Activated CD4-positive, alpha-beta T cell treated with anti-CD3 and anti-CD28 coated beads for 24 hours (primary cell): ENCODE results near the gene STX17.

Source experiments
- DNase-seq, 2 donors: peaks; one replicate each; pipeline ENCODE4 v3.0.0-alpha.2; 2020; ENCODE audit warnings: low read depth in 2 of 2

The STX17 gene

DNA sequence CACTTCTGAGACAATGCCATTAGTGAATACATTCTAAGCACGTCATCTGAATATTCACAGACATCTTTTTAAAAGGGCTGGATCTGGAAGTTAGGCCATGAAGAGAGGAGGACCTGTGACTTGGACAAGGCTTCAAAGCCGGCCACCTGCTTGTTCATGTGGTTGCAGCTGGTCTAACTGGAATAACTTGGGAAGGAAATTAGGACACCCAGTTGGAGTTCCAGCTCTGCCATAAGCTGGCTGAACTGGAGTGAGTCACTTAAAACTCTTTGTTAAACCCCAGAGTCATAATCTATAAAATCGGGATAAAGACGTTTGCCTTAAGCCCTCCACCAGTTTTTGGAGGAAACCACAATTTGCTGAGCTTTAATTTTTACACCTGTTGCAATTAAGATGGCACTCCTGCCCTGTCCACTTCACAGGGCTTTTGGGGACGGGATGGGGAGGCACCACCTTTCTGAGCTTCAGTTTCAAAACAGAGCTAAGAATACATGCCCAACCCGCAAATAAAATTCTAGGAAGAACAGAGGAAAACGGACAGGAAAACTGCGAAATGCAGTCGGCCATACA, 536 bp upstream of the STX17 start:
- no peak for DNase-seq

DNA sequence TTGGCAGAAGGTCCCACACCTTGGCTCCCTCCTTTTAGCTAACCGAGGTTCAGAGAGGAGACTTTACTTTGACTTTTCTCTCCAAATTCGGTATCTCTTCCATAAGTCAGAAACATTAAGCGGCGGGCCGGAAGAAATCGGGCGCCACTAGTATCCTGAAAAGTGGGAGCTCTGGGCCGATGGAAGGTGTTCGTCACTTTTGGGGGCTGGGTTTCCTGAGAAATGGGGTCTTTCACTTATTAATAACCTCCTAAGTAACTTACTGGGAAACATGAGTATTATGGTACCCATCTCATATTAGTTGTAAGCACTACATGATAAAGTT, 716 bp downstream of the STX17 start:
- no peak for DNase-seq

DNA sequence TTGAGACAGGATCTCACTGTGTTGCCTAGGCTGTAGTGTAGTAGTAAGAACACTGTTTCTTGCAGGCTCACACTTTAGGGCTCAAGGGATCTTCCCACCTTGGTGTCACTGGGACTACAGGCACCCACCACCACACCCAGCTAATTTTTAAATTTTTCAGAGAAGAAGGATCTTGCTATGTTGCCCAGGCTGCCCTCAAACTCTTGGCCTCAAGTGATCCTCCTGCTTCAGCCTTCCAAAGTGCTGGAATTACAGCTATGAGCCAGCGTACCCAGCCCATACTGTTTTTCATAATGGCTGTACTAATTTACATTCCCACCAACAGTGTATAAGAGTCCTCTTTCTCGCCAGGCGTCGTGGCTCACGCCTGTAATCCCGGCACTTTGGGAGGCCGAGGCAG, 5.1 kb downstream of the STX17 start:
- no peak for DNase-seq

DNA sequence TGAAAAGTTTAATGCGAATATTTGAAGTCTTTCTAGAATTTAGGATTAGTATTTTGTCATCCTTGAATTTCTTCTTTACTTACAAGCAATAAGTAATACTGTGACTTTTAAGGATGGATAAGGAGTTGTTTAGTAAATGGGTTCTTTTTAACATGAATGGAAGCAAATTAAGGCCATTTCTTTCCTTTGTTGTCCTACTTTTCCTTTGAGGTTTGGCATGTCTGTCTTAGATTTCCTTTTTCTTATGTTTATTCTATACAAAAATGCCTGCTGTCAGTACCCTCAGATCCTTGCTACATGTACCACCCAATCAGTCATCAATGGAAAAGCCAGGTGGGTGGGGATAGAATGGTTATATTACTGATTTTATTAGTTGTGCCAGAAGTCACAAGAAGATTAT, 10.2 kb downstream of the STX17 start:
- DNase-seq = no peak

DNA sequence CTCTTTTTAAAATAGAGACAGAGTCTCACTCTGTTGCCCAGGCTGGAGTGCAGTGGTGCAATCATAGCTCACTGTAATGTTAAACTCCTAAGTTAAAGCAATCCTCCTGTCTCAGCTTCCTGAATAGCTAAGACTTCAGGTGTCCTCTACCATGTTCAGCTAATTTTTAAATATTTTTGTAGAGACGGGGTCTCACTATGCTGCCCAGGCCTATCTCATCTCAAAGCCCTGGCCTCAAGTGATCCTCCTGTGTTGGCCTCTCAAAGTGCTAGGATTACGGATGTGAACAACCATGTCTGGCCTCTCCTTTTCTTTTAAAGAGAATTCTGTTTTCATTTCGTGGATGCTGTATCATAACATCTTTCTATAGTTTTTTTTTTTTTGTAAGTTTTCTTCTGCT, 11.7 kb downstream of the STX17 start:
- no peak for DNase-seq

DNA sequence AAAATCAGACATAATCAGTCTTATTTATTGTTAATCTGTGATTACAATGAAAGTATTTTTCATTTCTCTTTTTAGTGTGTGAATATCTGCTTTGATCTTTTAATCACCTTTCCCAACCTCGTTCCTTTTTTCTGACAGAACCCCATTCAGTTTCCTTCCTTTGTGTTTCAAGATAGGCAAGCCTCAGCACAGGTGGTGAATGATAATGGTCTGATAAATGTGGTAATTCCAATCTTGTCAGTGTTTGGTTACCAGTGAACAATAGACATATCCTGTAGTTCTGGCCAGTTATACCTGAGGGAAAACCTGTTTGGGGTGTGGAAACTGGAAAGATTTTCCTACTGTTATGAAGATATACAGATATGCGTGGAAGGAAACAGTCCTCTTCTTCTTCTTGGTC, 13.5 kb downstream of the STX17 start:
- DNase-seq = no peak

DNA sequence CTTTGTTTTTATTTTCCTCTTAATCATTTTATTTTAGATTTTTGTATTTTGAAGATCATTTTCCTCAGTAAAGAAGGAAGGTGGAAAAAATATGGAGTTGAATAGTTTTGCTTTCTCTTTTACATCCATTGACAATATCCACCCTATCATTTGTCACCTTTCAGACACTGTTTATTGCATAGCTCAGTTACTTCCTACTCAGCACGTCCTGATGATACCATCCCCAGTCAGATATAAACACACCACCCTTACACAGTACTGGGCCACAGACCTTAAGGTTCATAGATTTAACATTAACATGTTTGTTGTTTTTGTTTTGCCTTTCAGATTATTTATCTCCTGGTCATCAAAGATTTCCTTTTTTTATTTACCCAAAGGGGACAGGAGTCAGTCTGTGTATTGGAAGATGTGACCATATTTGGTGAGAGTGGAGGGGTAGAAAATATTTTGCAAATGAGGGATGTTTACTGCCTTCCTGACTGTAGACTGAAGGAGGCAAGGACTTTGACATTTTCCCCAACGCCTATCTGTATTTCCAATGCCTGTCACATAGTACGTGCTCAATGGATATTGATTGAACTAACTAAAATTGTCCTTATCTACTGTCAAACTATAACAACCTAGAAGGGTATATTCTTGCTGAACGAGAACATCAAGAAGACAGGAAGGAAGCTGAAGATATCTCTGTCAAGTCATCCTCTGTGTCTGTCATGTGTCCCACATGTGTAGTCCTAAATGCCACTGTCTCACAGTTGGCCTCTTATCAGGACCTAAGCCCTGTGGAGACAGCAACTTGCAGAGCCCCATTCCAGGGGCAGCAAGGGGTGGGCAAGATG, 15.6 kb downstream of the STX17 start:
- DNase-seq = no peak

DNA sequence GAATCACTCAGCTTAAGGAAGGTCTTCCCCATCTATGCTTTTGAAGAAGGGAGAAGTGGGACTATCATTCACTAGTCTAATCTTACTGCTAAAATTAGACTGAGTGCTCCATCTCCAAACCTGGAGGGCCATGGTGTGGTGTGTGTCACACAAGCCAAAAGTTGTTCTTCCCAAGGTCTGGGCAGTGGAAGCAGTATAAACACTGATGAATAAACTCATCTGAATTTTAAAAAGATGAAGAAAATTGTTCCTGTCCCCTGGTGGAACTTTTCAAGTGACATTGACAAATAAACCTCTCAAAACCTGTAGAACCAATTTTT, 16.2 kb downstream of the STX17 start:
- no peak for DNase-seq

DNA sequence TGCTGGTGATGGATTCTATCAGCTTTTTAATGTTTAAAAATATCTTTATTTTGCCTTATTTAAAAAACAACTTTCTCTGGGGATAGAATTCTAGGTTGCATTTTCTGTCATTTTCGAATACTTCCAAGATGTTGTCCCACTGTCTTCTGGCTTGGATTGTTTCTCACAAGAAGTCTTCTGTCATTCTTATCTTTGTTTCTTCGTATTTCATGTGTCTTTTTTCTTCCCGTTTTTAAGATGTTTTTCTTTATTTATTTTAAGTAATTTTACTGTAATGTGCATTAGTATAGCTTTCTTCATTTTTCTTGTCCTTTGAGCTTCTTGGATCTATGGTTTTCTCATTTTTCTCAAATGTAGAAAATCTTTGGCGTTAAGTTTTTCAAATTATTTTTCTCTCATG, 19.1 kb downstream of the STX17 start:
- DNase-seq = no peak

DNA sequence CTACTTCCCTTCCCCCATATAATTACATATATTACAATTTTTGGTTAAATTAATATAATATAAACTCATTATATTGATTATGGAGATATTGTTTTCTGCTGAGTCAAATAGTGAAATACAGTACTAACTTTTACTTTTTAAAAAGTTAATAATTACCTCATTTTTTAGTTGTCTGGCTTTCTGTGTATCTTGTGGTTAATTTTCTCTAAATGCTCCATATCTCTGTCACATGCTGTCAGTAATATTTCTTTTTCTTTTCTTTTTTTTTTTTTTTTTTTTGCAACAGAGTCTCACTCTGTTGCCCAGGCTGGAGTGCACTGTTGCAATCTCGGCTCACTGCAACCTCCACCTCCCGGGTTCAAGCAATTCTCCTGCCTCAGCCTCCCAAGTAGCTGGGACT, 23.2 kb downstream of the STX17 start:
- no peak for DNase-seq

DNA sequence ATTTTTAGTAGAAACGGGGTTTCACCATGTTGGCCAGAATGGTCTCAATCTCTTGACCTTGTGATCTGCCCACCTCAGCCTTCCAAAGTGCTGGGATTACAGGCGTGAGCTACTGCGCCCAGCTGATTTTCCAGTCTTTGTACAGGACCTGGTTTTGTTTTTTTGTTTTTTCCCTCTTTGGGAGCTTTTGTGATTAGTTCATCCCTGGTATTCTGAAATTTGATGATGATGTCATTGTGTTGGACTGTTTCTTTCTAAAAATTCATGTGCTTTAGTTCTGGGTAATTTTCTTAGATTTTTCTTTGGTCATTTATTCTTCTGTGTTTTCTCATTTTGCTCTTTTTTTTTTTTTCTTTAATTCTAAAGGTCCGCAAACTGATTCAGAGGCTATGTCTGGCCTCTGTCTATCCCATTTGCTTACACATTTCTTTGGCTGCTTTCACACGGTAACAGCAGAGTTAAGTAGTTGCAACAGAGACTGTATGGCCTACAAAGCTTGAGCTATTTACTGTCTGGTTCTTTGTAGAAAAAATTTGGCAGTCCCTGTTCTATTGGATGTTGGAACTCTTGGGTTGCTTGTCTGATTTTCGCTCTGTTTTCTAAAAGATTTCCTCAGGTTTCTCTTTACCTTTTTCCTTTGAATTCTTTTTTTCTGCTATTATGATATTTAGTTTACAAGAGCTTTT, 24.8 kb downstream of the STX17 start:
- no peak for DNase-seq

DNA sequence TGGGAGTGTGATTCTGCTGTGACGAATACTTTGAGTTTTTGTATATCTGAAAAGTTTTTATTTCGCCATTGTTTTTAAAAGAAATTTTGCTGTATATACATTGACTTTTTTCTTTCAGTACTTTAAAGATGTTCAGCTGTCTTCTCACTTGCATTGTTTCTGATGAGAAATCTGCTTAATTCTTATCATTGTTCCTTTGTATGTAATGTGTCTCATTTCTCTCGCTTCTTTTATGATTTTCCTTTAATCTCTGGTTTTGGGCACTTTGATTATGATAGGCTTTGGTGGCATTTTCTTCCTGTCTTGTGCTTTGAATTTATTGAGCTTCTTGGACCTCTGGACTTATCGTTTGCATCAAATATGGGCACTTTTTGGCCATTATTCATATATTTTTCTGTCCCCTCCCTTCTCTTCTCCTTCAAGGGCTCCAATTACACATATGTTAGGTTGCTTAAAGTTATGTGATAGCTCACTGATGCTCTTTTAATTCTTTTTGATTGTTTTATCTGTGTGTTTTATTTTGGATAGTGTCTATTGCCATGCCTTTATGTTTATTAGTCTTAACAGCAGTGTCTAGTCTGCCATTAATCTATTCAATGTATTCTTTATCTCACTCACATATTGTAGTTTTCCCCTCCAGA, 30.6 kb downstream of the STX17 start:
- DNase-seq = no peak

DNA sequence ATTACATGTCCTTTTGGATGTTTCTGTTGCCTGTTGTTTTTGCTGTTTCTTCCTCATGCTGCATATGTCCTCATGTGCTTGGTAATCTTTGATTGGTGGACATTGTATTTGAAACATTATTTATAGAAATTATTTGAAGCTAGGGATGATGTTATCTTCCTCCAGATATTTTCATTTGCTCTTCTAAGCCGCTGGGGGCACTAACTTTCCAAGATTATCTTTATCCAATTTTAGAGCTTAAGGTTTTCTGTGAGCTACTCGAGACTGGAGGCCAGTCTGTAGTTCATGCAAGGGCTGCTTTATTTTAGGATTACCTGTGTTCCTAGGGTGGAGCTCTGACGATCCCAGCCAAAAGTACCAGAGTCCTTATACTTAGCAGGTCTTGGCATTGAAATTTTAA, 40.9 kb downstream of the STX17 start:
- DNase-seq = no peak

DNA sequence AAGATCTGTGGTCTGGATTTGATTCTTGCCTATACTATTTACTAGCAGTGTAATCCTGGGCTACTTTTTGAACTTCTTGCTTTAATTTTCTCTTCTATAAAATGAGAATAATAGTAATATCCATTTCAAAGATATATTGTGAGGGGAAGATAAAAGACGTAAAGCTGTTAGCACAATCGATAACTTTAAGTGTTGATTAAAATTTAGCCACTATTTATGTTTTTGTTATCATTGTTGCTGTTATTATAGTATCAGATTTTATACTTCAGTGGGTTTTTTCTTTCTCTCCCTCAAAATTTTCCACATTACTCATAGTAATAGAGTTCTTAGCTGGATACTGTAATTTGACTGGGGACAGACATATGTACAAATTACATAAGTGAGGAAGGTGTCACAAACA, 42.0 kb downstream of the STX17 start:
- no peak for DNase-seq

DNA sequence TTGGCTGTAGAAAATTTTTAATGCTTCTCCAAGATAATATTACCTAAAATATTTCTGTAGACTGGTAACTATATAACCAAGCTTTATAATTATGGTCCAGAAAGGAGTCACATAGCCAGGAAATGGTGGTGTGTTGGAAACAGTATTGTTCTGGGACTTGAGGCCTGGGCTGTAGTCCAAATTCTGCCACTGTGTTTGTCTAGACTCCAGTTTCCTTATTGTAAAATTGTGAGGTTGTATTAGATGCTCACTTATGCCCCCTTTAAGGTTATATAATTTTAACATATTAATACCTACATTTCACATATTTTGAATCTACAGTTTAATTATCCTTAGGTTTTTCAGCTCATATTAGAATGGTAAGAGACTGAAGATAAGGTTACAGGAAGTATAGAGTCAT, 42.4 kb downstream of the STX17 start:
- DNase-seq = no peak

DNA sequence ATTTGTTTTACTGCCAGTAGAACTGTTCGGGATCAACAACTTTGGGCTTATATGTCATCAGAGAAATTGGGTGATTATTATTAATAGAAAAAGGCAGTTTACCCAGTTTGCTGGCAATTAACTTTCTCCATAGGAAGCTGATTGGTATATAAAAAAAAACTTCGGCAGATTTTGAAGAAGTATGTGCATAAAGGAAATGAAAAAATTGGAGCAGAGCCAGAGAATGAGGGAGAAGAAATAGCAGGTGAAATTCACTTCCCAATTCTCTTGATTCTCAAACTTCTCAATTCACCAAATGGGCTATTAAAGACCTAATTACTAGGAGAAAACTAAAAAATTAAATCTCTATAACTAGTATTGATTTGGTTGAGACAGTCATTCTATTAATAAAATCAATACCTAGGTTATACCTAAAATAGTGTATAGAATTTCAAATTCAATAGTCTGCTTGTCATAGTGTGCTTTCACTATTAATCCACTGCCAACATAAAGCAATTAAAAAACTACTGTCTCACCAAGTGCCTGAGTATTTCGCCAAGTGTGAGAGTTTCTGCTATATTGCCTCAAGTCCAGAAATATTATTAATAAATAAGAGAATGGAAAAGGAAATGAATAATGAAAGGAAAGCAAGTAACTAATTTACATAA, 47.5 kb downstream of the STX17 start:
- no peak for DNase-seq

DNA sequence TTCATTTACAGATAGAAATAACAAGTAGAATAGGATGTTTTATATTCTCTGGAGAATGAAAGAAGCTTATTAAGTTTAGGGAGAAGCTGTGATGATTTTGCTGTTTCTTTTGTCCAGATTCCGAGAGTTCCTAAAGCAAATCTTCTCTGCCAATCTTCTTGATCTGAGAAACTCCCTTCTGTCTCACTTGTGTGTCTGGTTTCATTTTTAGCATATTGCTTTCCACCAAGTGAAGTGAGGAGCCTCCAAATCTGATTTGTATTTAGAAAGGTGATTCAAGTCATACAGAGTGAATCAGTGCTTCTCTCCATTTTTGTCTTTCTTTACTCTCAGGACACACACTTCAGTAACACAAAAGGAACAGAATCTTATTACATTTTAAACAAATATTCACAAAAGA, 48.4 kb downstream of the STX17 start:
- DNase-seq = no peak

DNA sequence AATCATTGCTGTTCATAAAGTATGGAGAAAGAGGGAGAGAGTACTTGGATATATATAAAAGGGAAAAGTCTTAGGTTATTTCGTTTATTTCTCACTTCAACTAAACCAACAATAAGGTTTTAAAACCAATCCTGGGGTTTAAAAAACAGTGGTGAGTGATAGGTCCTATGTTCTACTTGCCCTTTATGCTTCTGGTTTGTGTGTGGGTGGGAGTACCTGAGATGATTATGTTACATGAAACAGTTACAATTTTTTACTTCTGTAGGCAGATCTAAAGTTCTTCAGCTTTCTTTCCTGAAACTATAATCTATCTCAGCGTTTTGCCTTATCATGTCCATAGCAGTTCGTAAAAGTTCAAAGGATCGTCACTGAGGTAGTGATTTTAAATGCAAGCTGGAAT, 49.2 kb downstream of the STX17 start:
- no peak for DNase-seq

DNA sequence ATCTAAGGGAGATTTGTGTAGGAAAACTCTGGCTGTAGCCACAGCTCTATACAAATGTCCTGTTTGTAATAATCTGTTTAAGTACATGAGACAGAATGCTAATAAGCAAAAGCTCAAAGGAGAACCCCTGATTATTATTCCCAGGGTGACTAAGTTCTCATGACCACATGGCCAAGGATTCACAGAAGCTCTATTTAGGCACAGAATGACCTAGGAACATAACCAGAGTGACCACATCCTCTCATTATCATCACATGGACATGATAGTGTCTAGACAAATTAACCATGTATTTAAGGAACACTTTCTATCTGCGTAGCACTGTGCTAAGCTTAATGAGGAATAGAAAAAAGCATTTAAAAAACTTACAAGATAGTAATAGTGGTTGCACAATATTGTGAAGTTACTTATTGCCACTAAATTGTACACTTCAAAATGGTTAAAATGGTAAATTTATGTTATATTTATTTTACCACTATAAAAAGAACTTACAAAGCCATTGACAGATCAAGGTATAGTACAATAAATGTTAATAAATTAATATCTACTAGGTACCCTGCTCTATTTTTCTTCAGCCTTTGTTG, 56.3 kb downstream of the STX17 start:
- no peak for DNase-seq

DNA sequence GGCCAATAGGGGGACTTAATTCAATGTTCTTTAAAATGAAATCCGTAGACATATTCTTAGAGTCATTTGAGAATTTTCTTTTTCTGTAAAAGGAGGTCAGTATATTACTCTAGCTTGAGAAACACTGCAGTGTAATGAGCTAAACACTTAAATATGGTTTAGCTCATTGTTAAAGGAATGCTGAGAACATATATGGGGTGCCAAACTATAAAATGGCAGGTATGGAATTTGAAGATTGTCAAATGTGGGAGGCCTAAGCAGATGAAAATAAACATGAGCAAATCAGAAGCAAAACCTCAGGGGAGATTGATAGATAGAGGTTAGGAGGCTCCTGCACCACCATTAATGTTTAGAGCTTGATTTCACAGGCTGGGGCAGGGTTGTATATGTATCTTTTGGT, 57.9 kb downstream of the STX17 start:
- no peak for DNase-seq

DNA sequence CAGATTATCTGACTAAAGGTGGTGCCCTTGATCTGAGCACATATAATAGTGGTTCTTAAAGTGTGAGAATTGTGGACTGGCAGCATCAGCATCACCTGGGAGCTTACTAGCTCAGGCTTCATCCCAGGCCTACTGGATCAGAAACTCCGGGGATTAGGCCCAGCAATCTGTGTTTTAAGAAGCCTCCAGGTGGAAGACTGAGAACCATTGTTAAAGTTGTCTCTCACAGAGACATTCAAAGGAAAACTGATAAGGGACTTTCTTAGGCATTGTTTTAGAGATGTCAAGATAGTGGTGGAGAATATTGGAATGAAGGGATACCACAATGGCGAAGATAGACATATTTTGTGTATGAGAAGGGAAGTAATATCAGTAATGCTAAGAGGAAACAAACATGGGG, 59.5 kb downstream of the STX17 start:
- no peak for DNase-seq

DNA sequence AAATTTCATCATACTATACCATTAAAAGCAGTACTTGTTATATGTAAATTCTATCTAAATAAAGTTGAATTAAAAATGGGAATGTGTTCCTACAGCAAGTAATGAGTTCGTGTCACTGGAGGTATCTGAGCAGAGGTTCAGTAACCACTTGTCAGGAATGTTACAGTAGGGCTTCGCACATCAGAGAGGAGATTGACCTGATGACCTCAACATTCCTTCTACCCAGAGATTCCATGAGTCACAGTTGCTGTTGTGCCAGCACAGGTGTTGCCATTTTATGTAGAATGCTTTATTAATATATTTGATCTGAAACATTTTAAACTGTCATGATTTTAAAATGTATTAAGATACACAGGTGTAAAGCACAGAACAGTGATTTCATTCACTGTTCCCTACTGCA, 60.3 kb downstream of the STX17 start:
- no peak for DNase-seq
